Brain microvascular endothelial cell (primary cell): ENCODE data around the gene ZRSR2.
"Not testable (repeated sequence)": the region's sequence is repeated elsewhere in the genome, so short reads cannot be mapped to it uniquely, and the experiment has no call there.

Experiments used
- DNase-seq: peaks from one replicate; pipeline ENCODE4 v3.0.0-alpha.2; 2020
- H3K27ac ChIP-seq: fragments of 250-450 bp; sonication (Bioruptor Pico); 2 replicates; pipeline ENCODE4 v1.5.1; 2020; ENCODE audit warnings: mild to moderate bottlenecking, moderate library complexity
- H3K27me3 ChIP-seq: fragments of 250-450 bp; sonication (Bioruptor Pico); replicated peaks from 2 replicates; pipeline ENCODE4 v1.5.1; 2020; ENCODE audit warnings: mild to moderate bottlenecking
- H3K36me3 ChIP-seq: fragments of 250-450 bp; sonication (Bioruptor Pico); replicated peaks from 2 replicates; pipeline ENCODE4 v1.5.1; 2020; ENCODE audit warnings: mild to moderate bottlenecking
- H3K4me3 ChIP-seq: 2 replicates; pipeline ENCODE4 v1.5.1; 2011; ENCODE audit warnings: low read depth, mild to moderate bottlenecking, control low read depth, low read length, moderate library complexity
- in situ Hi-C: cut with HindIII; loops from 2 replicates; pipeline ENCODE4 v1.10.0; 2017; ENCODE audit warnings: low sequenced_read_pairs, low pct_ligation_motif_present
- TF ChIP-seq, protein P1 (sequence below): IDR thresholded peaks from 2 replicates; pipeline ENCODE4 v1.5.1; 2011; ENCODE audit warnings: low read depth, mild to moderate bottlenecking, moderate library complexity, low read length, control low read depth, inconsistent platforms; ENCODE audit errors: missing control alignments

Gene ZRSR2

GRCh38 chrX:15758140-15758539 lies 32.1 kb upstream of the ZRSR2 start:
- no peak overlapping the region for H3K4me3 ChIP-seq
- no peaks in the 10 kb centered on the region for H3K27me3 ChIP-seq
- in situ Hi-C loops: no loop called here
- TF ChIP-seq, protein P1, sequence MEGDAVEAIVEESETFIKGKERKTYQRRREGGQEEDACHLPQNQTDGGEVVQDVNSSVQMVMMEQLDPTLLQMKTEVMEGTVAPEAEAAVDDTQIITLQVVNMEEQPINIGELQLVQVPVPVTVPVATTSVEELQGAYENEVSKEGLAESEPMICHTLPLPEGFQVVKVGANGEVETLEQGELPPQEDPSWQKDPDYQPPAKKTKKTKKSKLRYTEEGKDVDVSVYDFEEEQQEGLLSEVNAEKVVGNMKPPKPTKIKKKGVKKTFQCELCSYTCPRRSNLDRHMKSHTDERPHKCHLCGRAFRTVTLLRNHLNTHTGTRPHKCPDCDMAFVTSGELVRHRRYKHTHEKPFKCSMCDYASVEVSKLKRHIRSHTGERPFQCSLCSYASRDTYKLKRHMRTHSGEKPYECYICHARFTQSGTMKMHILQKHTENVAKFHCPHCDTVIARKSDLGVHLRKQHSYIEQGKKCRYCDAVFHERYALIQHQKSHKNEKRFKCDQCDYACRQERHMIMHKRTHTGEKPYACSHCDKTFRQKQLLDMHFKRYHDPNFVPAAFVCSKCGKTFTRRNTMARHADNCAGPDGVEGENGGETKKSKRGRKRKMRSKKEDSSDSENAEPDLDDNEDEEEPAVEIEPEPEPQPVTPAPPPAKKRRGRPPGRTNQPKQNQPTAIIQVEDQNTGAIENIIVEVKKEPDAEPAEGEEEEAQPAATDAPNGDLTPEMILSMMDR: no peak
- no peak overlapping the region for H3K27ac ChIP-seq
- DNase-seq: no peak
- no peaks in the 10 kb centered on the region for H3K36me3 ChIP-seq

- H3K36me3 ChIP-seq, H3K4me3 ChIP-seq, in situ Hi-C loops, H3K27me3 ChIP-seq, DNase-seq, H3K27ac ChIP-seq: not testable (repeated sequence)
Measured at GRCh38 chrX:15759886-15760285, 30.4 kb upstream of the ZRSR2 start.

- TF ChIP-seq, protein P1: peak; percentile 90
- Histone ChIP-seq H3K27me3 (no peaks in the 10 kb centered on the region), H3K27ac (no peak overlapping the region), H3K4me3 (no peak overlapping the region), H3K36me3 (no peaks in the 10 kb centered on the region)
- in situ Hi-C loops: no loop called here
- DNase-seq: peak; percentile 38
Measured at GRCh38 chrX:15761564-15762191, 28.6 kb upstream of the ZRSR2 start.

- in situ Hi-C loops: no loop called here
- no peak overlapping the region for H3K27ac ChIP-seq
- H3K27me3 ChIP-seq: no peaks in the 10 kb centered on the region
- no peaks in the 10 kb centered on the region for H3K36me3 ChIP-seq
- H3K4me3 ChIP-seq: no peak overlapping the region
- DNase-seq: no peak
- TF ChIP-seq, protein P1: no peak
Measured at GRCh38 chrX:15769300-15769954, 20.9 kb upstream of the ZRSR2 start.

DNA sequence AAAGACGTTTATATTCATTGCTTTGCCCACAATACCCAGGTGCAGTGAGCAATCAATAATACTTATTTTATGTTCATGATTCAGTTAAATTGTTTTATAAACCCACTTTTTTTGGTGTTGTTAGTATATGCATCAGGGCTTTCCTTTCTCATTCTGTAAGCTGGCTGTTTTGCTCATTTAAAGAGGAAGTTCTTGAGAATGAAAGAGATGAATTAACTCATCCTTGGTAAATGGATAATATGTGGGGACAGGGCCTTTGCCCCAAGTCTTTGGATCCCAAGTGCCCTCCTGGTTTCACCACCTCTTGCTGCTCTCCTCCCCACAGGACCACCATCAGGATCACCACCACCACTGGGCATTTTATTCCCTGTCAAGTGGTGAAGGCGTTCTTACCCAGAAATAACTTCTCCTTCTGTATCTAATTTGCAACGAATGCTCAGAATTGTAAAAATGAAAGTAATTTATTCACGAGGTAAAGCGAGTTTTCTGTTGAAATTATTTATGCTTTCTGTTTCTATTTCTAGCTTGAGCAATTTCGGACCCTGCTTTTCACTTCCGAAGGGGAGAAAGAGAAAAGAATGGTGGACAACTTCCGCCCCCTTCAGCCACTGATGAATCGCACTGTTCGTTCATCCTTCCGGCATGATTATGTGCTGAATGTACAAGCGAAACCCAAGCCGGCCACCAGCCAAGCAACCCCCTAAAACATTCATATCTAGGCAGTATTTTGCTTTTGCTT lies 8.2 kb upstream of the ZRSR2 start:
- Histone ChIP-seq H3K4me3 (no peak overlapping the region), H3K27me3 (no peaks in the 10 kb centered on the region), H3K36me3 (no peaks in the 10 kb centered on the region), H3K27ac (no peak overlapping the region)
- DNase-seq: no peak
- in situ Hi-C loops: no loop called here
- TF ChIP-seq, protein P1: no peak

DNA sequence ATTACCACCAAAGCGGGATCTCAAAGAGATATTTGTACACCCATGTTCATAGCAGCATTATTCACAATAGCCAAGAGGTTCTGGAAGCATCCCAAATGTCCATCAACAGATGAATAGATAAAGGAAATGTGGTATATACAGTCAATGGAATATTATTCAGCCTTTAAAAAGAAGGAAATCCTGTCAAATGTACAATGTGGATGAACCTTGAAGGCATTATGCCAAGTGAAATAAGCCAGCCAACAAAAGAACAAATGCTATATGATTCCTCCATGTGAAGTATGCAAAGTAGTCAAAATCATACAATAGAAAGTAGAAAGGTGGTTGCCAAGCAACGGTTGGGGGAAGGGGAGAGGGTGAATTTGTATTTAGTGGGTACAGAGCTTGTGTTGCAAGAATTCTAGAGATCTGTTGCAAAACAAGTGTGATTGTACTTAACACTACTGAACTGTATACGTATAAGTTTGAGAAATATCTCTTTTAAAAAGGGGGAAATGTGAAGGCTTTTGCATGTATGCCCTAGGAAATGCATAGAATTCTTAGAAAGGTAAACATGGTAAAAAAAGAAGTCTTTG lies 5.0 kb upstream of the ZRSR2 start:
- no peaks in the 10 kb centered on the region for H3K27me3 ChIP-seq
- no peak overlapping the region for H3K4me3 ChIP-seq
- in situ Hi-C loops: no loop called here
- H3K27ac ChIP-seq: no peak overlapping the region
- TF ChIP-seq, protein P1: no peak
- no peak for DNase-seq
- H3K36me3 ChIP-seq: no peaks in the 10 kb centered on the region
